ENCODE measurements around the gene DACT2.

The DACT2 gene

DNA sequence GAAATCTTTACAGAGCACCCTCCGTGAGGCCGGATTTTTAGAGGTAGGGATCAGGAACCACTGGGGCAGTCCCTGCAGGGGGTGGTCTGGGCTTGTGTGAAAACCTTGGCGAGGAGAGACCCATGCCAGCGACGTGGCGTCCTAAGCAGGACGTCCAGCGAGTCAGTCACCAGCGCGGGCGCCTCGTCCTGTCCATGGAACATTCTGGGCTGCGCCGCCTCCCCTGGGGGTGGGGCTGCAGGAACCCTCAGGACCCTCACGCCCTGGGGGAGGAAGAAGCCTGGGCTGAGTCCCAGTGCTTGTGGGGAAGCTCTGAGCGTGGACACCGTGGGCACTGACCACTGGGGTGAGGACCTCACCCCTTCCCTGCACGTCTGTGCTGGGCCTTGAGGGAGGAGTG, 25.7 kb upstream of the DACT2 start:
- no peak for TF ChIP-seq Cebpa-rat (IDR thresholded peaks at IDR 0.05)
- peaks cover 0 to 8% (median 0%) of the 10 kb centered on the region in 11 experiments; a peak in 3 of 22 replicates for H4K20me1 ChIP-seq
- H3K36me3 ChIP-seq: no peaks in the 10 kb centered on the region
- H3K4me3 ChIP-seq: no peak overlapping the region
- peaks cover 0 to 15% (median 5%) of the 10 kb centered on the region in 11 experiments; a peak in 11 of 22 replicates for H3K9me3 ChIP-seq (replicated peaks in 1 of 11)
- no peak overlapping the region for H3K4me2 ChIP-seq
- H3K27me3 ChIP-seq: peaks cover 41 to 64% (median 58%) of the 10 kb centered on the region in 11 experiments
- H3K9ac ChIP-seq: no peak overlapping the region
- no peak overlapping the region for H3K27ac ChIP-seq
- peaks cover 0 to 6% (median 3%) of the 10 kb centered on the region in 10 experiments; a peak in 7 of 20 replicates for H3K4me1 ChIP-seq

DNA sequence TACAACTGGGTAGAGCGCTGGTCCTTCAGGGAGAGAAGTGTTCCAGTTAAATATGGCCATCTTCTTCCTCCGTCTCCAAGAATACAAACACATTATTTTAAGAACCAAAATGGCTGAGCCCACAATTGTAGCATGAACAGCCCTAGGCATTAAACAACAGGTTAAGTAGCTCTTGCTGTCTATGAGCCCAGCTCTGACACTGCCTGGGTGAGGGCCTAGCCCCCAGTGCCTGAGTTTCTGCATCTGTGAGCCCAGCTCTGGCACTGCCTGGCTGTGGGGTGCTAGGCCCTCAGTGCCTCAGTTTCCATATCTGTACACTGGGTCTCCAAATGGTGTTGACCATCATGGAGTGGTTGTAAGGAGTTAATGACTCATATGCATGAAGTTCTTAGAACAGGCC, 24.8 kb upstream of the DACT2 start:
- Histone ChIP-seq H3K4me3 (no peak overlapping the region), H3K4me1 (no peaks in the 10 kb centered on the region), H3K9ac (no peak overlapping the region), H3K9me3 (replicated peaks in 1 of 11) (peaks cover 0 to 14% (median 6%) of the 10 kb centered on the region in 11 experiments; a peak in 7 of 22 replicates), H4K20me1 (peaks cover 0 to 8% (median 0%) of the 10 kb centered on the region in 11 experiments; a peak in 3 of 22 replicates), H3K27me3 (peaks cover 41 to 64% (median 58%) of the 10 kb centered on the region in 11 experiments), H3K4me2 (no peak overlapping the region), H3K36me3 (no peaks in the 10 kb centered on the region), H3K27ac (no peak overlapping the region)
- no peak for TF ChIP-seq Cebpa-rat (IDR thresholded peaks at IDR 0.05)

DNA sequence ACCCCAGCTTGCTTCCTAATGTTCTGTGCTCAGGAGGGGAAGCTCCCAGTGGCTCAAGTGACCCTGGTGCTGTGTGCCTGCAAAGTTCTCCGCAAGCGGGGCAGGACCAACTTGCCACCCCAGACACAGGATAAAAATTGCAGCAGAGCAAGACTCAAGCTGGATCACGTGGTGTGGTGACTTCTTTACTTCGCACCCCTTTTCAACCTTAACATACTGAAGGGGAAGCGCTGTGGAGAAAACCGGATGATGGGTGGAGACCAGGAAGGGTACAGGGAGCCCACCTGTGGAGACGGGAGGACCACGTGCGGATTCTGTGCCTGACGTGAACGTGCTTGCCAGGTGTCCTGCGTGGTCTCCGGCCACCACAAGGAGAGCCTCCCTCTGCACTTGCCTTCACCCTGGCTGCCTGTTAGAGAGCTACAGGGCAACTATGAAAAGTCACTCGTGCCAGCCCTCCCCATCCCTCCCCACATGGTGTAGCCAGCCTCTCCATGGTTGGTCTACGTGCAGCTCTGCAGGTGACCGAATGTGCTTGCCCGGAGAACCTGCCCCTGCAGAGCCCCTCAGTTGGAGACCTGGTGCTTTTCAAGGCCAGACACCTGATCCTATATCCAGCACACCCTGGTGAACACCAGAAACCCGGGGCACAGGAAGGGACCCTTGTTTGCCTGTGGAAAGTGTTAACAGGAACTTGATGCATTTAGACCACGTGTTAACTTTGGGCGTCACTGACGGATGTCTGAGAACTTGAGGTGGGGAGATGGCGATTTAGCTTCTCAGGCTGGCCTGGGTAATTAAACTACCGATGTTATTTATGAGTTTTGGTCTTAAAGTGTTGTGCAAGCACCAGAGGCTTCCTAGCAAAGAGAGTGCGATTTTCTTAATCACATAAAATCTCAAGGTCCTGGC, 23.9 kb upstream of the DACT2 start:
- peaks cover 41 to 63% (median 57%) of the 10 kb centered on the region in 11 experiments for H3K27me3 ChIP-seq
- no peak overlapping the region for H3K27ac ChIP-seq
- H3K4me3 ChIP-seq: no peak overlapping the region
- peaks cover 0 to 13% (median 7%) of the 10 kb centered on the region in 11 experiments; a peak in 6 of 22 replicates for H3K9me3 ChIP-seq (replicated peaks in 1 of 11)
- H3K36me3 ChIP-seq: no peaks in the 10 kb centered on the region
- H3K4me1 ChIP-seq: no peaks in the 10 kb centered on the region
- peaks cover 0 to 8% (median 0%) of the 10 kb centered on the region in 11 experiments; a peak in 3 of 22 replicates for H4K20me1 ChIP-seq
- no peak overlapping the region for H3K4me2 ChIP-seq
- H3K9ac ChIP-seq: no peak overlapping the region
- TF ChIP-seq Cebpa-rat (IDR thresholded peaks at IDR 0.05): no peak

DNA sequence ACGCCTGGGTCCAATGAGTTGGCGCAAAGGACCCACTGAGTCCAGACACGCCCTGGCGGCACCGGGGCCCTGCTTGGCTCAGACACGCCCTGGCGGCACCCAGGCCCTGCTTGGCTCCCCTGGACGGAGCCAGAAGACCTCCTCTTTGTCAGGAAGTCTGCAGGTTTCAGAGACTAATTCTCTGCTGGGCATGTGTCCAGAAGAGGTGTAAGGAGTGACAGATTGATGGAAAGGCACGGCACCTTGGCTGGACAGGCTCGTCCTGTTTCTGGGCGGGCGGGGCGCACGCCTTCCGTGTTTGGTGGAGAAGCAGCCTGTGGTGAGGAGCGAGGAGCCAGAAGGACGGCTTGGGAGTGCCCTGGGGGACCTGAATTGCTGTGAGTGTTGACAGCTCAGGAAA, 23.1 kb upstream of the DACT2 start:
- H3K4me1 ChIP-seq: no peaks in the 10 kb centered on the region
- H3K27ac ChIP-seq: no peak overlapping the region
- H4K20me1 ChIP-seq: peaks cover 0 to 8% (median 0%) of the 10 kb centered on the region in 11 experiments; a peak in 3 of 22 replicates
- H3K9ac ChIP-seq: no peak overlapping the region
- peaks cover 39 to 54% (median 49%) of the 10 kb centered on the region in 11 experiments for H3K27me3 ChIP-seq
- no peak for TF ChIP-seq Cebpa-rat (IDR thresholded peaks at IDR 0.05)
- H3K36me3 ChIP-seq: no peaks in the 10 kb centered on the region
- H3K9me3 ChIP-seq (replicated peaks in 1 of 11): peaks cover 0 to 13% (median 7%) of the 10 kb centered on the region in 11 experiments; a peak in 6 of 22 replicates
- H3K4me2 ChIP-seq: no peak overlapping the region
- no peak overlapping the region for H3K4me3 ChIP-seq

DNA sequence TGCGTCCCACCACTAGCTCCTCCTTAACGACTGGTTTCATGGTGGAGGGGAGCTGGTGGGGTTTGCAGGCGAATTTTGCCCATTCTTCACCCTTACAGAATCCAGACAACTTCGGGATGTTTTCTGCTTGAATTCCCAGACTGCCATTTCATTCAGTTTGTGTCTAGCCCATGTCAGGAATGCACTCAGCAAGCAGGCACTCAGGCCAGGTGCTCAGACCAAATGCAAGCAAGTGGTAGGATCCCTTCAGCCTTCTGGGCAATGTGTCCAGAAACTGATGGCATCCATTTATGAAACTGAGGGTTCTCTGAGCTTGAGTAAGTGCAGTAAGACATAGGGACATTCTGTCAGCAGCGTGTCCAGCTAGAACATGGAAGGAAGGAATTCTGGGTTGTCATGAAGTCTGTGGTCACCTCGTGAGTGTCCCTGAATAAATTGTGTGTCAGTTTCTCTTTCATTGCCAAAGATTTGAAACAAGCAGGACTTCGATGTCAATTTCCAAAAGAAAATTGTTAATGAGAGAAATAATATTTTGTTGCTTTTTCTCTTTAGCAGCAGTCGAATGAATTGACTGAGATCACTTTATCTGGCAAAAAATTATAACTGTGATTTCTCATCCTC, 21.8 kb upstream of the DACT2 start:
- TF ChIP-seq Cebpa-rat (IDR thresholded peaks at IDR 0.05): no peak
- Histone ChIP-seq H3K4me1 (no peaks in the 10 kb centered on the region), H3K4me2 (no peak overlapping the region), H3K27me3 (peaks cover 27 to 42% (median 36%) of the 10 kb centered on the region in 11 experiments), H4K20me1 (peaks cover 0 to 6% (median 0%) of the 10 kb centered on the region in 11 experiments; a peak in 3 of 22 replicates), H3K27ac (no peak overlapping the region), H3K9me3 (replicated peaks in 1 of 11) (peaks cover 0 to 13% (median 7%) of the 10 kb centered on the region in 11 experiments; a peak in 6 of 22 replicates), H3K36me3 (no peaks in the 10 kb centered on the region), H3K4me3 (no peak overlapping the region), H3K9ac (no peak overlapping the region)

DNA sequence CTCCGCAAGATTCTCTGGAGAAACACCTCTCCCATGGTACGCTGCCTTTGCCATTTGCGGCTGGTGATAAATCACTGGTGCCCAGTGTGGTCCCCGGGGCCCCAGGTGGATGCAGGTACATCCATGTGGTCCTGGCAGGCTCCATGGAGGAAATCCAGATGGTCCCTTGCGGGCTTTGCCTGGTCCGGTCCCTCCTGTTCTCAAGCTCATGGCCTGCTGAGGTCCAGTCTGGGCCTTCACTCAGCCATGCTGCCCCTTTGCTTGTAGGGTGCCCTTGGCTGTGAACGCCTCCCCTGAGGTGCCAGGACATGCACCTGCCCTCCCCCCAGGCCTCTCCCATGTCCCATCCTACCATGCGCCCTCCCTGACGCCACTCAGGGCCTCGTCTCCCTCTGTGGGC, 21.2 kb upstream of the DACT2 start:
- H3K36me3 ChIP-seq: no peaks in the 10 kb centered on the region
- H3K9ac ChIP-seq: no peak overlapping the region
- H3K4me2 ChIP-seq: no peak overlapping the region
- H3K4me3 ChIP-seq: no peak overlapping the region
- no peak for TF ChIP-seq Cebpa-rat (IDR thresholded peaks at IDR 0.05)
- H3K9me3 ChIP-seq (replicated peaks in 1 of 11): peaks cover 0 to 13% (median 7%) of the 10 kb centered on the region in 11 experiments; a peak in 6 of 22 replicates
- H3K4me1 ChIP-seq: no peaks in the 10 kb centered on the region
- H3K27me3 ChIP-seq: peaks cover 21 to 36% (median 31%) of the 10 kb centered on the region in 11 experiments
- H4K20me1 ChIP-seq: peaks cover 0 to 6% (median 0%) of the 10 kb centered on the region in 11 experiments; a peak in 2 of 22 replicates
- no peak overlapping the region for H3K27ac ChIP-seq

DNA sequence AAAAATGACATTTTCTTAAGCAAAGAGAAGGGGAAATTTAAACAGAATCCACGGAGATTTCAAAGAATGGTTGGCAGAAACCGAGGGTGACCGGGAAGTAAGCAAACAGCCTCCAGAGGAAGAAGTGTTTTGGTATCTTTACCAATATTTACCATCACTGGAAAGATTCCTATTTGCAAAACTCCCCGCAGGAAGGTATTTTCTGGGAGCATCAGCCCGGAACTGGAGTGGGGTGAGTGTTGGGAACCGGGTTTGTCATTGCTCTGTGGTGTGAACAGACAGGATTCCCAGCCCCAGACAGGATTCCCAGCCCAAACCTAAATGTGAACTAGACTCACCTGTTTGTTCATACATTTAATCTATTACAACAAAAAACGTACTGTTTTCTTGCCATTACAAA, 19.2 kb upstream of the DACT2 start:
- TF ChIP-seq Cebpa-rat (IDR thresholded peaks at IDR 0.05): no peak
- Histone ChIP-seq H3K4me2 (no peak overlapping the region), H3K27ac (no peak overlapping the region), H3K4me3 (no peak overlapping the region), H3K36me3 (no peaks in the 10 kb centered on the region), H4K20me1 (no peaks in the 10 kb centered on the region), H3K9ac (no peak overlapping the region), H3K9me3 (replicated peaks in 1 of 11) (peaks cover 0 to 13% (median 7%) of the 10 kb centered on the region in 11 experiments; a peak in 6 of 22 replicates), H3K27me3 (peaks cover 3 to 17% (median 11%) of the 10 kb centered on the region in 11 experiments), H3K4me1 (no peaks in the 10 kb centered on the region)

DNA sequence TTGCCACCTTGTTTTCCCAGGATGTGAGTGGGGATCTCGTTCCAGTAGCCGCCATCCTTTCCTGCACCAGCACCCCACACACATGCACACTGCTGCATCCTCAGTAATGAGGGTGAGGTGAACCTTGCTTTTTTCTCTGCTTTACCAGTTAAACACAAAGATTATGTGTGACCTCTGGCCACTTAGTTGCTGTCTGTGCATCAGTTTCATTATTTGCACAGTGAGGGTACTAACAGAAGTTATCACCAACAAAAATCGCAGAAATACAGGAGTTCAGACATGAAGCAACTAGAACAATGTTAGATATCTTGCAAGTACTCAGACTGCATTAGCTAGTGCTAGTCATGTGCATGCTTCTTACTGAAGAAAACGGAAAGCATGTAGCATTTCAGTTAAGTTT, 17.4 kb upstream of the DACT2 start:
- Histone ChIP-seq H3K36me3 (no peaks in the 10 kb centered on the region), H3K9me3 (replicated peaks in 1 of 11) (peaks cover 0 to 13% (median 7%) of the 10 kb centered on the region in 11 experiments; a peak in 6 of 22 replicates), H3K4me1 (no peaks in the 10 kb centered on the region), H3K27ac (no peak overlapping the region), H3K4me3 (no peak overlapping the region), H4K20me1 (no peaks in the 10 kb centered on the region), H3K27me3 (no peaks in the 10 kb centered on the region), H3K9ac (no peak overlapping the region), H3K4me2 (no peak overlapping the region)
- TF ChIP-seq Cebpa-rat (IDR thresholded peaks at IDR 0.05): no peak

DNA sequence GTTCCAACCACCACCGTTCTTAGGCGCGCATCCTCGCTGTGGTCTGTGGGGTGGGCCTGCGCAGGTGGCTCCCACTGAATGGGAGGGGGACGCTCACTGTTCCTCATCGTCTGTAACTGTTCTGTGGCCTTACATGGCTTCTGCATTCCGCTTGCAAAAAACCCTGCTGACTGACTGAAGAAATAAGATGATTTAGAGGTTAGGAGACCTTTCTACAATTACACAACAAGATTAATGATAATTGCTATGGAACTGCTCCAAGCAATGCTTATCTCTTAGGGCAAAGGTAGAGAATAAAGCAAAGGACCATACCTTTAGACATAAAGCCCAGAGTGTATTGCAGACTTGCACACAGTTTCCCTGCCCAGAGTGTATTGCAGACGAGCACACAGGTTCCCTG, 14.4 kb upstream of the DACT2 start:
- Histone ChIP-seq H3K9ac (no peak overlapping the region), H3K4me1 (no peaks in the 10 kb centered on the region), H3K27me3 (no peaks in the 10 kb centered on the region), H3K9me3 (replicated peaks in 1 of 11) (peaks cover 0 to 10% (median 3%) of the 10 kb centered on the region in 11 experiments; a peak in 10 of 22 replicates), H3K4me3 (no peak overlapping the region), H4K20me1 (no peaks in the 10 kb centered on the region), H3K27ac (no peak overlapping the region), H3K4me2 (no peak overlapping the region), H3K36me3 (no peaks in the 10 kb centered on the region)
- TF ChIP-seq Cebpa-rat (IDR thresholded peaks at IDR 0.05): no peak
